Breast epithelium (tissue), 3 donors: ENCODE results near the gene SEC11A.

Source experiments
- POLR2A ChIP-seq: fragments of 450-650 bp; IDR thresholded peaks from one replicate; pipeline ENCODE4 v1.6.1; 2016; ENCODE audit warnings: antibody characterized with exemption, mild to moderate bottlenecking, moderate library complexity
- POLR2AphosphoS5 ChIP-seq, 3 donors: sonication (generic); formaldehyde crosslinking; IDR thresholded peaks; one replicate each; pipeline ENCODE4 v1.6.1; 2017; ENCODE audit warnings: antibody characterized with exemption in 3 of 3
- TF ChIP-seq, protein P1 (sequence below), 3 donors: fragments of 450-650 bp; IDR thresholded peaks; one replicate each; pipeline ENCODE4 v1.5.1; 2016 to 2017; ENCODE audit warnings: antibody characterized with exemption in 3 of 3, mild to moderate bottlenecking in 3 of 3, moderate library complexity in 3 of 3

DNA sequence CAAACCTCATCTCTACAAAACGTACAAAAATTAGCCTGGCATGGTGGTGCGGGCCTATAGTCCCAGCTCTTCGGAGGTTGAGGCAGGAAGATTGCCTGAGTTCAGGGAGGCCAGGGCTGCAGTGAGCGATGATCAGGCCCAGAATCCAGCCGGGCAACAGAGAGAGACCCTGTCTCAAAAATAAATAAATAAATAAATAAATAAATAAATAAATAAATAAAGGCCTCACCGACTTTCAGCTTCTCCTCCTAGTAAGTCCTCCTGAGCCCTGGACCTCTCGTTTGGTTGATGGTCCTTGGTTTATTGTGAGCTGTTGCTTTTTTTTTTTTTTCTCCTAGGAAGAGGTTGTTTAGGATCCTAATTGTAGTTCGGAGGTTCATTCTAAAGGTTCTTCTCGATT lies 86.9 kb downstream of the SEC11A start:
- TF ChIP-seq POLR2A (no peak), POLR2AphosphoS5 (IDR thresholded peaks at IDR 0.05) (no peak)
- TF ChIP-seq, protein P1, sequence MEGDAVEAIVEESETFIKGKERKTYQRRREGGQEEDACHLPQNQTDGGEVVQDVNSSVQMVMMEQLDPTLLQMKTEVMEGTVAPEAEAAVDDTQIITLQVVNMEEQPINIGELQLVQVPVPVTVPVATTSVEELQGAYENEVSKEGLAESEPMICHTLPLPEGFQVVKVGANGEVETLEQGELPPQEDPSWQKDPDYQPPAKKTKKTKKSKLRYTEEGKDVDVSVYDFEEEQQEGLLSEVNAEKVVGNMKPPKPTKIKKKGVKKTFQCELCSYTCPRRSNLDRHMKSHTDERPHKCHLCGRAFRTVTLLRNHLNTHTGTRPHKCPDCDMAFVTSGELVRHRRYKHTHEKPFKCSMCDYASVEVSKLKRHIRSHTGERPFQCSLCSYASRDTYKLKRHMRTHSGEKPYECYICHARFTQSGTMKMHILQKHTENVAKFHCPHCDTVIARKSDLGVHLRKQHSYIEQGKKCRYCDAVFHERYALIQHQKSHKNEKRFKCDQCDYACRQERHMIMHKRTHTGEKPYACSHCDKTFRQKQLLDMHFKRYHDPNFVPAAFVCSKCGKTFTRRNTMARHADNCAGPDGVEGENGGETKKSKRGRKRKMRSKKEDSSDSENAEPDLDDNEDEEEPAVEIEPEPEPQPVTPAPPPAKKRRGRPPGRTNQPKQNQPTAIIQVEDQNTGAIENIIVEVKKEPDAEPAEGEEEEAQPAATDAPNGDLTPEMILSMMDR (IDR thresholded peaks at IDR 0.05) = no peak
